Measurements from ENCODE around the gene LRRC7. TPM values are rescaled to one million over a fixed set of nuclear protein-coding genes. Genes with fewer than 3 reads are reported as not detected.

The LRRC7 gene
- total and polyA plus RNA-seq, 7 donors = 0.33 to 1.2 (median 0.94) TPM; not detected in 2

DNA sequence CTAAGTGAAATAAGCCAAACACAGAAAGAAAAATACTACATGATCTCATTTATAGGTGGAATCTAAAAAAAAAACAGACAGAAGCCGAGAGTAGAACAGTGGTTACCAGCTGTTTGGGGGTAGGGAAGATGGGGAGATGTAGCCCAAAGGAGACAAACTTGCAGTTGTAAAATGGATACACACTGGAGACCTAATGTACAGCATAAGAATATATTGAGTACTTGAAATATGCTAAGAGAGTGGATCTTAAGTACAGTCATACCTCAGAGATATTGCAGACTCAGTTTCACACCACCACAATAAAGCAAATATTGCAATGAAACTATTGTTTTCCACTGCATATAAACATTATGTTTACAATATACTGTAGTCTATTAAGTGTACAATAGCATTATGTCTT, 320.9 kb downstream of the LRRC7 start:
- ATAC-seq = no peak

DNA sequence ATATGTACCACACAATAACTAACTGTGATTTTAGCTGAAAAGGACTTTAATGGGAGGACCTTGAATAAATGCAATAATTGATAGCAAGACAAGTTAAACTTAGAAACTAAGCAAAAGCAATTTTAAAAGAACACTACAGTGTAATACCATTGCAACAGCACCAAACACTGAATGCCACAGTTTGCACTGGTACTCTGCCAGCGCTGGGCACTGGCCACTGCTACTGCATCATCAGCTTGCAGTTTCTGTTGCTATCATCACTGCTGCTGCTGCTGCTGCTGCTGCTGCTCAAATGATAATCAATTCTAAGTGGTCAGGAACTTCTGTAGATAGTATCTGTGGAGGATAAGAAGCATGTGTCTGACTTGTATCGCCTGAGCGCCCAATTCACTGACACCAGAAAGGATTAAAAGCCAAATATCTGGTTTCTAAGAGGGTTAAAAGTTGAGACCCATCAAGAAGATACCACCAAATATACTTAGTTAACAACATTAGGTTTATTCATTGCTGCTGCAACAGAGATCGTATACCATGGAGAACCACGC, 330.8 kb downstream of the LRRC7 start:
- ATAC-seq = no peak
- H3K4me1 ChIP-seq = no peaks in the 10 kb centered on the region
- no peaks in the 10 kb centered on the region for H3K36me3 ChIP-seq (ENCODE audit: insufficient read depth in 1 of 2, low read depth in 1 of 2)
- intact Hi-C loops (cut with DNase I) = no loop called here
- H3K9me3 ChIP-seq = no peaks in the 10 kb centered on the region
- DNase-seq = no peak
- TF ChIP-seq, protein P1, sequence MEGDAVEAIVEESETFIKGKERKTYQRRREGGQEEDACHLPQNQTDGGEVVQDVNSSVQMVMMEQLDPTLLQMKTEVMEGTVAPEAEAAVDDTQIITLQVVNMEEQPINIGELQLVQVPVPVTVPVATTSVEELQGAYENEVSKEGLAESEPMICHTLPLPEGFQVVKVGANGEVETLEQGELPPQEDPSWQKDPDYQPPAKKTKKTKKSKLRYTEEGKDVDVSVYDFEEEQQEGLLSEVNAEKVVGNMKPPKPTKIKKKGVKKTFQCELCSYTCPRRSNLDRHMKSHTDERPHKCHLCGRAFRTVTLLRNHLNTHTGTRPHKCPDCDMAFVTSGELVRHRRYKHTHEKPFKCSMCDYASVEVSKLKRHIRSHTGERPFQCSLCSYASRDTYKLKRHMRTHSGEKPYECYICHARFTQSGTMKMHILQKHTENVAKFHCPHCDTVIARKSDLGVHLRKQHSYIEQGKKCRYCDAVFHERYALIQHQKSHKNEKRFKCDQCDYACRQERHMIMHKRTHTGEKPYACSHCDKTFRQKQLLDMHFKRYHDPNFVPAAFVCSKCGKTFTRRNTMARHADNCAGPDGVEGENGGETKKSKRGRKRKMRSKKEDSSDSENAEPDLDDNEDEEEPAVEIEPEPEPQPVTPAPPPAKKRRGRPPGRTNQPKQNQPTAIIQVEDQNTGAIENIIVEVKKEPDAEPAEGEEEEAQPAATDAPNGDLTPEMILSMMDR (IDR thresholded peaks at IDR 0.05) = no peak
- H3K27ac ChIP-seq = no peak overlapping the region
- H3K4me3 ChIP-seq = no peak overlapping the region
- H3K27me3 ChIP-seq (ENCODE audit: insufficient read depth in 3 of 3, low read length in 2 of 3) = no peaks in the 10 kb centered on the region
- 69 to 77% (median 72%) methylated on average over 5 of the region's 5 CpGs for WGBS, 3 donors

More for the DNA sequence above, 320.9 kb downstream of the LRRC7 start:
- no peaks in the 10 kb centered on the region for H3K4me1 ChIP-seq
- no peak overlapping the region for H3K4me3 ChIP-seq
- no peaks in the 10 kb centered on the region for H3K27me3 ChIP-seq (ENCODE audit: insufficient read depth in 3 of 3, low read length in 2 of 3)
- H3K9me3 ChIP-seq = peaks cover 7% of the 10 kb centered on the region
- no peaks in the 10 kb centered on the region for H3K36me3 ChIP-seq (ENCODE audit: insufficient read depth in 1 of 2, low read depth in 1 of 2)
- TF ChIP-seq, protein P1 (IDR thresholded peaks at IDR 0.05) = no peak
- H3K27ac ChIP-seq = no peak overlapping the region
- 77 to 84% (median 80%) methylated on average over 1 of the region's 1 CpG for WGBS, 3 donors
- intact Hi-C loops (cut with DNase I) = no loop called here
- no peak for DNase-seq

DNA sequence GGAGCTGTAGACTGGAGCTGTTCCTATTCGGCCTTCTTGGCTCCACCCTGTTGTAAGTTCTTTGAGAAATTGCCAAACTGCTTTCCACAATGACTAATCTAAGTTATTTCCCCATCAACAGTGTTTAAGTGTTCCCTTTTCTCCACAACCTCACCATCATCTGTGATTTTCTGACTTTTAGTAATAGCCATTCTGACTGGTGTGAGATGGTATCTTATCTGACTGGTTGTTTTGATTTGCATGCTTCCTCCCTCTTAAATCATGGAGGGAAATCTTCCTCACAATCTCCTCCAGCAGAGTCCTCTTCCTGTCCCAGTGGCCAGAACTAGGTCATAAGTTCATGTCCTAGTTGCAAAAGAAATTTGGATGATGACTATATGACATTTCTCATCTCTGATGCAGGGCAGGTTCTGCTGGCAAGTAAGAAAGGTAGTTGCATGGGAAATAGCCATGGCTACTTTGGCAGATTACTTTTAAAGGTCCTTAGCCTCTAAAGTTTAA, 343.6 kb downstream of the LRRC7 start:
- Histone ChIP-seq H3K27ac (no peak overlapping the region), H3K9me3 (no peaks in the 10 kb centered on the region), H3K36me3 (ENCODE audit: insufficient read depth in 1 of 2, low read depth in 1 of 2) (no peaks in the 10 kb centered on the region), H3K4me1 (no peaks in the 10 kb centered on the region), H3K4me3 (no peak overlapping the region), H3K27me3 (ENCODE audit: insufficient read depth in 3 of 3, low read length in 2 of 3) (no peaks in the 10 kb centered on the region)
- ATAC-seq = peak in 3 of 4 donors; percentile 8 to 77 (median 58)
- intact Hi-C loops (cut with DNase I) = no loop called here
- TF ChIP-seq, protein P1 (IDR thresholded peaks at IDR 0.05) = no peak
- WGBS, 3 donors = 12 to 29% (median 17%) methylated on average over 1 of the region's 1 CpG
- no peak for DNase-seq

DNA sequence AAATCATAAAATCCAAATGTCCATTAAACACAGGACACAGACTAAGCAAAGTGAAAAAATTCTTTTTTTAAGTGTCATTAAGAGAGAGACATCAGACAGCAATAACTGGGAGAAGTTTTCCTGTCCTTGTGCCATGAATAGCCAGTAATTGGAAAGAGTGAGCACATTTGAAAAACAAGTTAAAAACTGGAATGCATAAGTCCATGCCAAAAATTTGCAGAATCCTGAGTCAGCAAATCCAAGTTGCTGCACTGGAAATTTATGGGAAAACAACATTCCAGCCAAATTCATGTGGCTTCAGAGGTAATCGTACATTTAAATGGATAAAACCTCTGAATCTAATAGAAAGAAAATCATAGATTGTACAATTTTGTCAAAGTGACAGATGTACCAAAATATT, 346.3 kb downstream of the LRRC7 start:
- Histone ChIP-seq H3K4me3 (no peak overlapping the region), H3K9me3 (no peaks in the 10 kb centered on the region), H3K36me3 (ENCODE audit: insufficient read depth in 1 of 2, low read depth in 1 of 2) (no peaks in the 10 kb centered on the region), H3K27me3 (ENCODE audit: insufficient read depth in 3 of 3, low read length in 2 of 3) (no peaks in the 10 kb centered on the region), H3K4me1 (no peaks in the 10 kb centered on the region), H3K27ac (no peak overlapping the region)
- intact Hi-C loops (cut with DNase I) = no loop called here
- WGBS, 3 donors = 13 to 19% (median 14%) methylated on average over 1 of the region's 1 CpG
- DNase-seq = no peak
- TF ChIP-seq, protein P1 (IDR thresholded peaks at IDR 0.05) = no peak
- ATAC-seq = no peak

All from psoas muscle (tissue), 8 donors.